Renal cortex interstitium (tissue), 11 donors: ENCODE results near the gene SEL1L3. TPM values are rescaled to one million over a fixed set of nuclear protein-coding genes. Genes with fewer than 3 reads are reported as not detected.

ENCODE experiments used
- DNase-seq, 11 donors: peaks; one replicate each; pipeline ENCODE4 v3.0.0-alpha.2; 2013; ENCODE audit warnings: low read depth in 9 of 11, low spot score in 4 of 11; ENCODE audit errors: extremely low read depth in 1 of 11
- polyA plus RNA-seq, 3 donors: library from polyadenylated mRNA; unstranded; fragments of 120-200 nt; gene quantifications; one replicate each; pipeline ENCODE4 v1.2.1, GENCODE V29; 2013; ENCODE audit not compliant: insufficient read length in 3 of 3

Gene SEL1L3
- polyA plus RNA-seq, 3 donors: 20.8 to 23.7 (median 23.2) TPM

DNA sequence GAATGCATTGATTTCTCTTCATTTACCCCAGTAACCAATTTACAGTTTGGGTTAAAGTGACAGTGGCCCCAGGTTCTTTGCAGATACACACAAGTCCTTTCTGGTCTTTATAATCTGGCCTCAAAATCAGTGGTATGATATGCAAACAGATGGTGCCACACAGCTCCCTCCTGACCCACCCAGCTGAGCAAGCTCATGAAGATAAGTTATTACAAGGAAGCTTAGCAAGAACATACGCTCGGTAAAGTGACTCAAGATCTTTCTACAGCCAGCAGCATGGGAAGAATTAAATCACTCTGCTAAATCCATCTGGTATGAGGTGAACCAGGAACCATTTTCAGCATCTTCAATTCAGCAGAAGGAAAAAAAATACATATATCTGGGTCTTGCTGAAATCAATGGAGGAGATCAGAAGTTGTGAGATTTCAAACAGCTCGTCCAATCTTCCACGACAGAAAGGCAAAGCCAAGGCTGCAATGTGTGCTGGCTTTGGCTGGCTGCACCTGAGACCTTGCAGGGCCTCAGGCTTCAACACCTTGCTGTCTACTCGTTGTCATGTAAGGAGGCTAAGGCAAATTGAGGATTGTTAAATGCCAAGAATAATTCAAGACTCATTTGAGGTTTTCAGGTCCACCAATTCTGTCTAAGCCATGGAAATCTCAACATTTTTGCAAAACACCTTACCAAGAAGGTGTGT is 28.2 kb downstream of the SEL1L3 start:
- no peak for DNase-seq

DNA sequence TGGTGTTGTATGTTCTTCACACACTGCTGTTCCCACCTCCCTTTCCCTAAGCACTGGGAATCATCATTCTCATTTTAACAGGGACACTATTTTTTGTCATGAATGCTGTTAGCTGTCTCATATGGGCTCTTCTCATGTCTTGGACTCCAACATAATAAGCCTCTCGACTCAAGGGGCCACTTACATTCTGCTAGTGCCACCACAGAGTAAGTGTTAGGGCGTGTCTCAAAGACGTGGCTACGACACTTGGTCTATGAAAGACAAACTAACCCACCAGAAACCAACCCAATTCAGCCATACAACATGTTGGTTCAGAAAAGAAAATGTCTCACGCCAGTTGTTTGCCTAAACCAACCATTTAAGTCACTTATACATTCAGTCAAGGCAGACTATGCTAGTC is 32.2 kb downstream of the SEL1L3 start:
- DNase-seq: no peak

DNA sequence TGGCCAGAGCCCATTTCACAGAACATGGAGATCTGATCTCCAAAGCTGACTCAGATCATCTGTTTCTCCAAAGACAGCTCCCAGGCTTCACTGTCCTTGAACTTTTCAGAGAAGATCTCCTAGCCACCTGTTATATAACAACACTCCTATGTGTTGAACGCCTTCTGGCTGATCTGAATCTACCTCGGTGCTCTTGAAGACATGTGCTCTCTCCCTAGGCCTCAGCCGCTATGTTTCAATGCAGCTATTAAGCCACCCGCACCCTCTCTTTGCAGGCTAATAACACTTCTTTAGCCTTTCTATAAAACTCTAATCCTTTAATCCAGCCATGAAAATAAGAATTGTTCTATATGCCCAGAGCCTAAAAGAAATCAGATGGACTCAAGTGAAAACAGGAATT is 34.9 kb downstream of the SEL1L3 start:
- DNase-seq: no peak

DNA sequence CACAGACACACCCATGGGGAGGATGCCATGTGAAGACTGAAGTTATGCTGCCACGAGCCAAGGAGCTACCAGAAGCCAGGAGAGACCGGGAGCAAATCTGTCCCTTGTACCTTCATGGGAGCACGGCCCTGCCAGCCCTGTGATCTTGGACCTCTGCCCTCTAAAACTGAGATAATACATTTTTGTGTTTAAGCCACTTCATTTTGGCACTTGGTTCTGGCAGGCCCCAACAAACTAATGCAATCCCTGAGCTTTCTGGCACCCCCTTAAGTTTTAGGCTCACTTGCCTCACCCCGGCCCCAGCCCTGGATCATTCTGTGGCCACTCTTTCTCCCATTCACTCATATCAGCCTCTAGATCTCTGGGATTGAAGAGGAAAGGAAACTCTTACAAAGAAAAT is 35.4 kb downstream of the SEL1L3 start:
- DNase-seq: no peak

DNA sequence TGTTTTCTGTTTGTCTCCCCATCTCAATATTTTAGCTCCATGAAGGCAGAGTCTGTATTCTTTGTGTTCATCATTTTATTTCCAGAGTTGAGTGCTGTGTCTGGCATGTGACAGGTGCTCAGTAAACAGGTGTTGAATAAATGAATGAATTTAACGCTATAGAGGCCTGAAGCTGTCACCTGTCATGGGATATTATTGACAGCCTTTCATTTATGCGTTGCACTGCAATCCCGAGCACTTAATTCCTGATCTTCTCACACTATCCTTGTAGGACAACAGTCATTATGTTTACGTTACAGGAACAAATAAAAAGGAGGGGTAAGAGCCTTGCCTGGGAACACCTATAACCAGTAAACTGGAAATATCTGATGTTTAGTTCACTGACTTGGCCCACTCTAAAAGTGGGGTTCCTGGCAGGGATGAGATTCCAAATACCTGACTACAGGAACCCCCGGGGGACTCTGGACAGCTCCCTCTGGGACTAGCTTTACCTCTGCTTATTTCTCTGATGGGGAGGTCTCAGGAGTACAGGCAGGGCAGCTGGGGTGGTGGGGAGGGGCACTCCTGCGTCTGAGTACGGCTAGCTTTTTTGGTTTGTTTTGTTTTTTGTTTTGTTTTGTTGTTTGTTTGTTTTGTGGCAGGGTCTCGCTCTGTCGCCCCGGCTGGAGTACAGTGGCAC is 36.6 kb downstream of the SEL1L3 start:
- no peak for DNase-seq

DNA sequence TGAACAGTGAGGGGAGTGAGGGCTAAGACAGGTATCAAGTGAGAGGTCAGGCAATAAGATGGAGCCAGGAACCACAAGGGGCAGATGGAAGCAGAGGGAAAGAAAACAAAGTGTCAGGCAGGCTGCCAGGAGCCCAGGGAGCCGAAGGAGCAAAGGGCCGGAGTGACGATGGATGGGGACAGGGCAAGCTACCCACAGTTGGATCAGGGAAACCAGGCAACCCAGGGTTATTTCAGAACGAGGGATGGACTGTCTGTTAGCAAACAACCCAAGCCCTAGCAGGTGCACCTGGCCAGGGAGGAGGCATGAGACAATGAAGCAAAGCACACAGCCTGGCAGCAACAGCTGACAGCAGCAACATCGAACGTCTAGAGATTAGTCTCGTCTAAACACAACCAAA is 39.2 kb downstream of the SEL1L3 start:
- no peak for DNase-seq

DNA sequence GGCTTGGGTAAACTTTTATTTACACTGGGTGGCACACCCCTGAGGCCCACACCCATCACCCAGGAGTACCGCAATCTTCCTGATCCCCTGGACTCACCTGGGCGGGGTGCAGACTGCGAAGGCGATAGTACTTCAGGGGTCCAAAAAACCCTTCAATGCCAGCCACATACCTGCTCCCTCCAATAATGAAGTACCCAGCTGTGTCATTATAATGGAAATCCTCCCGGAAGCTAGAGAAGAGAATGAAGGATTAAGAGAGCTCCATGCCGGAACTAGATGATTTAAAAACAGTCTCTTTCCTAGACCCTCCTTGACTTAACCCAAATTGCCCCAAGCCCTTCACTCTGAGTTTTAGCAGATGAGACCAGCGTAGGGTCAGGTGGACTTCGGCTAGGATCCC is 40.9 kb downstream of the SEL1L3 start:
- no peak for DNase-seq

DNA sequence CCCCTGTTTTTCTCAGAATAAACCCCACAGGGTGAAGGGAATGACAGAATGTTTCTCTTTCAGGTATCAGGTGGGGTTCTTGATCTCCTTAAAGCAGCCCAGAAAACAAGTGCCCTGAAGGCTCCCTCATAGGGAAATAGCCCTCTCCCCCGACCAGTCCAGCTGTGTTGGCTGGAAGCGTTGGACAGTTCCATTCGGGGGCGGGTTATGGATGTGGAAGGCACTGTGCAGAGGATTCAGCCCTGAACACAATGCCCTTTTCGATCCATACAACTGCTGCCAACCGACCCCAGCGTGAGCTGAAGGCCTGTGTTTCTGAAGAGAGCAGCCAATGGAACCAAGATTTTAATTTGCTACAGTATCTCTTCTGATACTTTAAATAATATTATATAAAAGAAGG is 41.5 kb downstream of the SEL1L3 start:
- no peak for DNase-seq

DNA sequence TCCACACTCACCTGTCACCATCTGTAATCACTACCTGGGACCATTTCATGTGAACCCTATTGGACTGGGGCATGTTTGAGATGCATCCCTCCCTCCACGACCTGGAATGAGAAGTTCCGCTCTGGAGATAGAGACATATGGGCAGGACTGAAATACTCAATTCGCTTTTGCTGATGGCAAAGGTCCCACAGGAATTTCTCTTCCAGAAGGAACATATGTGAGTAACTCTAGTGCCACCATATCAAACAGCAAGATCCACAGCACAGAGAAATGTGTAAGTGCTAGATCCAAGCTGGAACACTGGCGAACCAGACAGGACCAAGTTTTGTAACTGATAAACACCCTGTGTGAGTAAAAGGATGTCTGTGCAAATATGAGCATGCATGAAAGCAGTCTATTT is 43.9 kb downstream of the SEL1L3 start:
- DNase-seq: no peak

DNA sequence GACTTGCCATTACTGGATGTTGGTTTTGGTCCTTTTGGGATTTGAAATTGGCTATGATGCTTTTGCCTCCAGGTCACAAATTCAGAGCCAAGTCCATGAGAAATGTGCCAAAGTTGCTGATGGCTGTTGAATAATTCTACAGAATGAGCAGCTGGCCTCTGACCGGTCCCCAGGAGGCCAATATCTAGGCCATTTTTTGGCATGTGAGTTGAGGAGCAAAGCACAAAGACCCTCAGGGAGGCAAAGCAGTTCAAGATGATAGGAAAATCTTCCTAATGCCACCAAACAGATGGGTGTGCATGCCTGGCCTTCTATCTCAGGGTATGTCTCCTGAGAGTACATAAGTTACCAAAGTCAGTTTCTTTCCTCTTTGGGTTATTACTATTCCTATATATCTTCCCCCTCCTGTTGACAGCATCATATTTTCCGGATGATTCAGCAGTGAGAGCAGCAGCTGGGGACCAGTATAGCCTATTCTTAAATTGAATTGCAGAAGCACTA is 44.4 kb downstream of the SEL1L3 start:
- DNase-seq: no peak

DNA sequence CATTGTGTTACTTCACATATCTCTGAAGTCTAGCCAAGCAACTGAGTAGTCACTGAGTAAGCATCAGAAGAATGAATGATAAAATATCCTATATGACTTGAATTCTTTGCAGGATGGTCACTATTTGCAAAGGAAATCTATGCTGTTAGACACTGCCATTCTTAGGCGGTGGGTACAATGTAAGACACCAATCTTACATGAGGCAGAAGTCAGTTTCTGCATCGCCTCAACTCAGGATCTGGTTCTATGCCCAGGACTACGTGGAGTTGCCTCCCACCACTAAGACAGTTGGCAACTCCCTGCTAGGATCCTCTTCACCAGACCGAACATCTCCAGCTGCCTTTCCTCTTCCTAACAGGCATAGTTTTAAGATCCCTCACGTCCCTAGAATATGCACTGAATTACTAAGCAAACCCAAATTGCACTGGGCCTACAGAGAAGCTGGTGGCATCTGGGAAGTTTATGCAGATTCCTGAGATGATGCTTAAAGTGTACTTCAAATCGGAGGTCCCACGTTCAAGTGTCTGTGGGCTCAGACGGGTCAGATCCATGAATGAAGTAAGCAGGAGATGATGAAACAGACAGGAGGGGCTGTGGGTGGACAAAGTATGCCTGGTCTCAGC is 45.6 kb downstream of the SEL1L3 start:
- DNase-seq: no peak

DNA sequence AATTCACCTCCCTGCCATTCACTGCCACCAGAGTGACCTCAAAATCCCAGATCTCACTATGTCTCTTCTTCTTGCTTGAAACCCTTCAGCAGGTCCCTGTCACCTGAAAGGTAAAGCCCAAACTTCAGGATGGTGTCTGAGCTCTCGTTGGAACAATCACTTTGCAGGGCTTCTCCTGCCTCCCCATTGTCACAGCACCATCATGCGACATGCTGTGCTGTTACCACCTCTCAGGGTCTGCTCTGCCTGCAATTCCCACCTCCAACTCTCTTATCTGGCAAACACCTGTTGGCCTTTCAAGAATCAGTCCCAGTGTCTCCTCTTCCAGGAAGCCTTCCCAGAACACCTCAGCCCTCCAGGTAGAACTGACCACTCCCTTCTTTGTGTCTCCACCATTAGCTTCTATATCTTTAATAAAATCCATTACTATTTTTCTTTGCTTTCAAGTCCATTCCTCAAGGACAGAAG is 46.2 kb downstream of the SEL1L3 start:
- no peak for DNase-seq

DNA sequence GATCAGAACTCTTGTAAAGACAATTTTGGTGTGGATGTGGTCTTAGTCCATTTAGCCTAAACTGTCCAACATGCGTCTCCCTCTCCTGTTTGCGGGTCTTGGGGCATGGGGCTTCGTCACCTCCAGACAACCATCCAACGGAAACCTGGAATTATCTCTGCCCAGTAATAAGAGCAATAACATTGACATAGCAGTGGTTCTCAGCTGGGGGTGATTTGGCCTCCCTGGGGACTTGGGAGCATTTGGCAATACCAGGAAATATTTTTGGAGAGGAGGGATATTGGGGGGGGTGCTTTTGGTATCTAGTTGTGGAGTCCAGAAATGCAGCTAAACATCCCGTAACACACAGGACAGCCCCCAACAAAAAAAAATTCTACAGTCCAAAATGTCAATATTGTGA is 47.2 kb downstream of the SEL1L3 start:
- no peak for DNase-seq

DNA sequence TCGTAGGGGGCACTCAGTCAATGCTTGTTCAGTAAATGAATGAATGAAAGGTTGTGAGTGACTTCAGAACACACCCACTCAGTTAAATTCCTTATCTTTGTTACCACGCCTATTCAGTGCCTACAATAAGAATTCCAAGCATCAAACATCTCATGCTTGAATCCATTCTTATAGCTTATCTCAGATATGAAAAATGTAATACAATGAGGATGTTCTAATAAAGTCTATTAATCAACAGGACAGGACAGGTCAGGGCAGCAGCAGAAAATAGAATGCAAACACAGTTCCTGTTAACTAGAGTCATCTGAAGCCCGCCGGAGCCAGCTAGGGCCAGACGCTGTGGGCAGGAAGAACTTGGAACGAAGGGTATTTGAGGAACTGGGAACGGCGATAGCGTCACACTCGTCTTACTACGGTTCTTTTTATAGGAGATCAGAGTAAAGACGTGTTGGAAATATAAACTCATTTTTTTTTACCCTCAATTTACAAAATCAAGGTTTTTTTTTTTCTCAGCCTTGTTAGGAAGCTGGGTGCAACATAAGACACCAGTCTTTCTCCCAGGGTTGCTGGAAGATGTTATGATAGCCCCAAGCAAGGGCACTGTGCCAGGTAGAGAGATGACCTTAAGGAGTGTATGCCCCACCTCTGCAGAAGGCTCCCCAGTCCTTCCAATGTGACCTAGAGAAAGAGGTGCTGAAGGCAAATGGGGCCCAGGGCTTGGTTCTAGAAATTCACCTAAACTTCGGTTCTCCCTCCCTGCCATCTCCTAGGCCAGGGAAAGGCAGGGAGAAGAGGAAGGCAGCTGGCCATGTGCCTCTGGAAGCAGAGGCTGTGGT is 48.3 kb downstream of the SEL1L3 start:
- DNase-seq: no peak

DNA sequence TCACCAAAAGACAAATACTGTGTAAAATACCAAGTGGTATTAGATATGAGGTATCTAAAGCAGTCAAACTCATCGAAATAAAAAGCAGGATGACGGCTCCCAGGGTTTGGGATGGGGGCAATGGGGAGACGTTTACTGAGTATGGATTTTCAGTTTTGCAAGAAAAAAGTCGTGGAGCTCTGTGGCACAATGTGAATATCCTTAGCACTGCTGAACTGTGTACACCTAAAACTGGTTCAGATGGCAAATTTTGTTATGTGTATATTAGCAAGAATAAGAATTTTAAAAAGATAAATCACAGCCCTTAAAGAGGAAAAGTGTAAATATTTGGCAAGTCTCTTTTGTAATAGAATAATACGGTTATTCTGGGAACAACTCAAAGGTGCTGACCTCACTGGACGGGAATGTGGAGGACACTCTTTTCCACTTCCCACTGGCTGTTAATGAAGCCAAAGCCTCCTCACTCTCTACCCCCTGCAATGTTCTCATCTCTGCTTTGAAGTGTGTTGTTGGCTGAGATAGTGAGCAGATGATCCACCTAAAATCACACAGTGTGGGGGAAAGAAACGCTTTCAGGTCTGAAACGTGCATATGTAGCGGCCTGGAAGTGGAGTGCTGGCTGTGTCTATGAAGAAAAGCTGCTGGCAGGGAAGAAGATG is 49.2 kb downstream of the SEL1L3 start:
- no peak for DNase-seq

DNA sequence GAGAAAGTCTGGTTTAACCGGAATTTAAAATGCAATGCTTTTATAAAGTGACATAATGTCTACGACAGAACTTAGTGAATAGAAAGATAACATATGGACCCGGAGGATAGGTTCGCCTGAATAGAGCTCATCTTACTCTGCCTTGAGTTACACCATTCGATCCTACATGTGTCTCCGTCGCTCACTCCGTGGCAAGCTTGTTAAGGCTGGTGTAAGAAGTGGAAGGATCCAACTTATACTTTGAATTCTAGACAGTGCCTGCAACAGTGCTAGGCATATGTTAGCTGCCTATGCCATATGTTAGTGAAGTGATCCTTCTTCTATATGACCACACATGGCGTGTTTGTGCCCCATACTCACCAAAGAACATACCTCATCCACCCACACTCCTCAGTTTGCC is 50.9 kb downstream of the SEL1L3 start:
- no peak for DNase-seq

DNA sequence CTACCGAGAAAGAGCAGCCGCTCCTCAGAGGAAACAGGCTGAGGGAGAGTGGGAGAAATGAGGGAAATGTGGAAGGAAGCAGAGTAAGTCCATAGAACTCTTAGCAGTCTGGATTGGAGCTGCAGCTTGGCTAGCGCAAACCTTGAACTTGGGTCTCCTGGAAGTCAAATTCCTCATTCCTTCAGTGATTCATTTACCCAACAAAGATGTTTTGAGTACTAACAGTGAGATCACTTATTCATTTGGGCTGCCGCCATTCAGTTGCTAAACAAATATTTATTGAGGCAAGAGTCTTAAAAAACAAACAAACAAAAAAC is 51.5 kb downstream of the SEL1L3 start:
- peak in 1 of 11 donors; percentile 38 for DNase-seq

DNA sequence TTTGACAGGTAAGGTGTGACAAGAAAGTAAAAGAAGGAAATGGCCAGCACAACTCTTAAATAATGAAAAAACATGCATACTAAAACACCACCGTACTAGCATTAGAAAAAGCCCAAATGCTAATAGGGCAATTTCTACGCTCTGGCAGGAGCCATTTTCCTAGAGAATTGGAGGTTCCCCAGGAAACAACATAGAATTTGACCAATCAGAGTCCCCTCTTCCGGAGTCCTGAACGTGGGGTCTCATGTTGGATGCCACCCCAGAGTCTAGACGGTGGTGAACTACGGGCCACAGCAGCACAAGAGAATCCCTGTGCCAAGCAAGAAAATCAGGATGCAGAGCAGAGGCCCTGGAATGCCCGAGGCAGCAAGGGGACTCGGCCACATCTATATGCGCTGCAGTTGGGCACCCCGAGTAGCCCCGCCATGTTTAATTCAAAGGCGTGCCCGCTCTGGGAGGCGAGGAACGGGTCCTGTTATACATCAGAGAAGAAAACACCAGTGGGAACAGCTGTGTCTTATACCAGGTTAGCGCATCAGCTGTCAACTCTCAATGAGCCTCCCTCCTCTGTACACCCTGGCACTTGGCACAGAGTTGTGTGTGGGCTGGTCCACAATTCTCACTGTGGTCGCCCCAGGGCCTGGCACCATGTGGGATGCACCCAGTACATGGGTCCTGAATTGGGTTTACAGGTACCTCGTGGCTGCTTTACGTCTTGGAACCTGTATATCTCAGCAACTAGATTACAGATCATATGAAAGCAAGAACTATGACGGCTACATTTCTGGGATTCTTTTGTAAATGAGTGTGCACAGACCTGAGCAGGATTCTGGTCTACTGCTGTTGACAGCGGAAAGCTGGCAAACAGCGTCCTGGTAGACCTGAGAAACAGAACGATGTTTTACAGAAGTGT is 52.1 kb downstream of the SEL1L3 start:
- no peak for DNase-seq
